Calu3 (cell line): ENCODE results near the gene EMX2. TPM values are rescaled to one million over a fixed set of nuclear protein-coding genes. Genes with fewer than 3 reads are reported as not detected.

Experiments used
- BruUV-seq: library from RNA; stranded (reverse); fragments of 400-500 nt; replicated peaks from 2 replicates; lab custom pipeline; 2021; lab: Mats Ljungman, UMichigan
- CTCF ChIA-PET: fragments of 300-600 bp; sonication (Branson Sonifier 250); formaldehyde crosslinking; loops from one replicate; lab custom pipeline; 2022; ENCODE audit warnings: antibody characterized with exemption; lab: Charles Lee
- DNase-seq: peaks from one replicate; pipeline ENCODE4 v3.0.0; 2022
- H3K27ac Mint-ChIP-seq: one replicate; pipeline ENCODE4 v1.8.0; 2022; ENCODE audit warnings: mixed read lengths; ENCODE audit not compliant: unreplicated experiment
- H3K27me3 Mint-ChIP-seq: one replicate; pipeline ENCODE4 v1.8.0; 2022; ENCODE audit warnings: mixed read lengths; ENCODE audit not compliant: unreplicated experiment
- H3K36me3 Mint-ChIP-seq: one replicate; pipeline ENCODE4 v1.8.0; 2022; ENCODE audit warnings: mild to moderate bottlenecking, moderate library complexity, mixed read lengths; ENCODE audit not compliant: insufficient read depth, unreplicated experiment
- H3K4me1 Mint-ChIP-seq: one replicate; pipeline ENCODE4 v1.8.0; 2022; ENCODE audit warnings: mild to moderate bottlenecking, low read depth, mixed read lengths; ENCODE audit not compliant: unreplicated experiment
- H3K4me3 Mint-ChIP-seq: one replicate; pipeline ENCODE4 v1.8.0; 2022; ENCODE audit warnings: mild to moderate bottlenecking, low read depth, moderate library complexity, mixed read lengths; ENCODE audit not compliant: unreplicated experiment
- H3K9me3 Mint-ChIP-seq: one replicate; pipeline ENCODE4 v1.8.0; 2022; ENCODE audit warnings: low read depth, mixed read lengths; ENCODE audit not compliant: unreplicated experiment
- intact Hi-C: fragments of 100-400 bp; cut with micrococcal nuclease; formaldehyde crosslinking; loops from one replicate; pipeline ENCODE4 v1.10.0; 2022; ENCODE audit not compliant: unreplicated experiment
- total RNA-seq: library from RNA; stranded (reverse); gene quantifications from 2 replicates; pipeline ENCODE4 v1.2.3, GENCODE V29; 2022
- TF ChIP-seq, protein P1 (sequence below): fragments of 200-600 bp; IDR thresholded peaks from one replicate; pipeline ENCODE4 v1.8.0; 2022; ENCODE audit warnings: antibody characterized with exemption; ENCODE audit not compliant: unreplicated experiment

EMX2 gene
- total RNA-seq, 1 experiment from 2014 or later = not detected

- DNase-seq = no peak
- BruUV-seq = no TSS peak
- CTCF ChIA-PET = no interaction called here
- Mint-ChIP-seq H3K4me3 (no peak overlapping the region), H3K4me1 (no peaks in the 10 kb centered on the region), H3K27me3 (peaks cover 57% of the 10 kb centered on the region), H3K27ac (no peak overlapping the region), H3K36me3 (no peaks in the 10 kb centered on the region), H3K9me3 (no peaks in the 10 kb centered on the region)
- intact Hi-C loops = no loop called here
- TF ChIP-seq, protein P1, sequence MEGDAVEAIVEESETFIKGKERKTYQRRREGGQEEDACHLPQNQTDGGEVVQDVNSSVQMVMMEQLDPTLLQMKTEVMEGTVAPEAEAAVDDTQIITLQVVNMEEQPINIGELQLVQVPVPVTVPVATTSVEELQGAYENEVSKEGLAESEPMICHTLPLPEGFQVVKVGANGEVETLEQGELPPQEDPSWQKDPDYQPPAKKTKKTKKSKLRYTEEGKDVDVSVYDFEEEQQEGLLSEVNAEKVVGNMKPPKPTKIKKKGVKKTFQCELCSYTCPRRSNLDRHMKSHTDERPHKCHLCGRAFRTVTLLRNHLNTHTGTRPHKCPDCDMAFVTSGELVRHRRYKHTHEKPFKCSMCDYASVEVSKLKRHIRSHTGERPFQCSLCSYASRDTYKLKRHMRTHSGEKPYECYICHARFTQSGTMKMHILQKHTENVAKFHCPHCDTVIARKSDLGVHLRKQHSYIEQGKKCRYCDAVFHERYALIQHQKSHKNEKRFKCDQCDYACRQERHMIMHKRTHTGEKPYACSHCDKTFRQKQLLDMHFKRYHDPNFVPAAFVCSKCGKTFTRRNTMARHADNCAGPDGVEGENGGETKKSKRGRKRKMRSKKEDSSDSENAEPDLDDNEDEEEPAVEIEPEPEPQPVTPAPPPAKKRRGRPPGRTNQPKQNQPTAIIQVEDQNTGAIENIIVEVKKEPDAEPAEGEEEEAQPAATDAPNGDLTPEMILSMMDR = no peak
Measured at GRCh38 chr10:117541405-117541908, 1.1 kb upstream of the EMX2 start.

DNA sequence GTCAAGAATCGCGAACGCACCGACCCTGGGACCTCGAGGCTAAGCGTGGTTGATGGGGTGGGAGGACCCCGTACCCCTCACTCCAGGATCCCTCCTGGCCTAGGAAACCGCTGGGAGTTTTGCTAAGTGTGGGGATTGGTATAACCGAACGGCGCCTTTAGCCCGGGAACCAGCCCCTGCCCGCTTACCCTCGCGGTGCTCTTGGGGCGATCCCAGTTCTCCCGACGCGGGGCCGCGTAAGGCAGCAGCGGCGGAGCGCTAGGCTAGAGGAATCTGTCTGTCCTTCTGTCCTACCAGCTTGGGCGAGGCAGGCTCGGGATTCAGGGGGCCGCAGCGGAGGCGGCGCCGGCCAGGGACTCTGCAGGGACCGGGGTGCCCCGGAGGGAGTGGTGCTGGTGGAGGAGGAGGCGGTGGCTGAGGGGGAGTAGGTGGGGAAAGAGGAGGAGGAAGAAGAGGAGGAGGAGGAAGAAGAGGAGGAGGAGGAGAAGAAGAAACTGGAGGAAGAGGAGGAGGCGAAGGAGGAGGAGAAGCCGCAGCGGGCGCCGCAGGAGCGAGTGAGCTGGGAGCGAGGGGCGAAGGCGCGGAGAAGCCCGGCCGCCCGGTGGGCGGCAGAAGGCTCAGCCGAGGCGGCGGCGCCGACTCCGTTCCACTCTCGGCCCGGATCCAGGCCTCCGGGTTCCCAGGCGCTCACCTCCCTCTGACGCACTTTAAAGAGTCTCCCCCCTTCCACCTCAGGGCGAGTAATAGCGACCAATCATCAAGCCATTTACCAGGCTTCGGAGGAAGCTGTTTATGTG, 439 bp upstream of the EMX2 start:
- intact Hi-C loops = no loop called here
- DNase-seq = no peak
- Mint-ChIP-seq H3K27ac (no peak overlapping the region), H3K4me3 (peak overlapping the region; percentile 50), H3K4me1 (no peaks in the 10 kb centered on the region), H3K27me3 (peaks cover 61% of the 10 kb centered on the region), H3K9me3 (no peaks in the 10 kb centered on the region), H3K36me3 (no peaks in the 10 kb centered on the region)
- CTCF ChIA-PET = interaction anchor here (1.2 kb wide), 1 partner anchor 803 kb away, joined by 3 read pairs; no protein-coding TSS in a partner anchor
- TF ChIP-seq, protein P1 = no peak
- BruUV-seq = no TSS peak

DNA sequence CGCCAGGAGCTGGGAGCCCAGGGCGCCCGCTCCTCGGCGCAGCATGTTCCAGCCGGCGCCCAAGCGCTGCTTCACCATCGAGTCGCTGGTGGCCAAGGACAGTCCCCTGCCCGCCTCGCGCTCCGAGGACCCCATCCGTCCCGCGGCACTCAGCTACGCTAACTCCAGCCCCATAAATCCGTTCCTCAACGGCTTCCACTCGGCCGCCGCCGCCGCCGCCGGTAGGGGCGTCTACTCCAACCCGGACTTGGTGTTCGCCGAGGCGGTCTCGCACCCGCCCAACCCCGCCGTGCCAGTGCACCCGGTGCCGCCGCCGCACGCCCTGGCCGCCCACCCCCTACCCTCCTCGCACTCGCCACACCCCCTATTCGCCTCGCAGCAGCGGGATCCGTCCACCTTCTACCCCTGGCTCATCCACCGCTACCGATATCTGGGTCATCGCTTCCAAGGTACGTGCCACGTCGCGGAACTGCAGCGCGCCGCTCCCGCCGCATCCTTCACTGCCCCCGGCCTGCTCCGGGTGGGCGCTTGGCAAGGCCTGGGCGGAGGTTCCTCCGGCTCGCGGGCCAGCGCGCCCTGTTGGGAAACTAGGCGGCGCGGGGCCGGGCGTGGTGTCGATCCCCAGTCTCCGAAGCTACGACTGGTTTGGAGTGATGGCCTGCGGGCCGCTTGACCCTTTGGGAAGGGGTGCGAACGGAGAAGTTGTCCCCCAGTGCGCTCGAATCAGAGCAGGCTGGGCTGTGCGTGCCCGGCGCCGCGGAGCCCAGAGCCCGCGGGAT, 868 bp downstream of the EMX2 start:
- intact Hi-C loops = no loop called here
- H3K9me3 Mint-ChIP-seq = no peaks in the 10 kb centered on the region
- TF ChIP-seq, protein P1 = no peak

DNA sequence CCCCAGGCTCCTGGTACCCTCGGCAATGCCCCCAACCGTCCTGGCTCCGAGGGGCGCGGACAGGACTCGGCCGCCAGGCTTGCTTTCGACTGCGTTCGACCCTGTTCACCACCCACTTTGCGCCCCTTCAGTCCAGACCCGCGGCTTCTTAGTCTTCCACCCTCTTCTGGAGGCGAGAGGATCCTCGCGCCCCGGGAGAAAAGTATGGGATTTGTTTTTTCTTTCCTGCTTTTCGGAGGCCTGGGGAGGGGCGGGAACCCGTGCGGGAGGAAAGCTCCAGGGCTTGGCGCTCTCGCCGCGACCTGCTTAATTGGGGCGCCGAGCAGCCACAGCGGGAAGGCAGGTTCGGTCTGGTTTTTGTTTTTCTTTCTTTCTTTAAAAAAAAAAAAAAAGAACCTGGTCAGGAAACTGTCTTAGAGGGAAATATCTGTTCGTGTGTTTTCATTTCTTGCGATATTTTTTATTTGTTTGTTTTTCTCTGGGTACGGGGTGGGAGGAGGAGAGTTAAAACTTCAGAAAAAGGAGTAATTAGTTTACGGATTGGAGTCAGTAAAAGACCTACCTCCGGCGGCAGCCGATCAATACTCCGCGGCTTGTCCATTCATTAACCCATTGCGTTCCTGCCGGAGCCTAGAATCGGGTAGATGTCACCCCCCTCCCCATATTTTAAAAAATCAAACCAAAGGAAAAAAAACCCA, 1.6 kb downstream of the EMX2 start:
- H3K27ac Mint-ChIP-seq = no peak overlapping the region
- no peaks in the 10 kb centered on the region for H3K36me3 Mint-ChIP-seq
- no peaks in the 10 kb centered on the region for H3K4me1 Mint-ChIP-seq
- no TSS peak for BruUV-seq
- H3K27me3 Mint-ChIP-seq = peaks cover 81% of the 10 kb centered on the region
- peak overlapping the region; percentile 50 for H3K4me3 Mint-ChIP-seq
- CTCF ChIA-PET = interaction anchor here (0.7 kb wide), 1 partner anchor 321 kb away, joined by 3 read pairs; no protein-coding TSS in a partner anchor
- DNase-seq = no peak
- intact Hi-C loops = no loop called here
- H3K9me3 Mint-ChIP-seq = no peaks in the 10 kb centered on the region
- TF ChIP-seq, protein P1 = no peak

More for the DNA sequence above, 868 bp downstream of the EMX2 start:
- Mint-ChIP-seq H3K36me3 (no peaks in the 10 kb centered on the region), H3K27ac (no peak overlapping the region), H3K4me3 (peak overlapping the region; percentile 50), H3K4me1 (no peaks in the 10 kb centered on the region), H3K27me3 (peaks cover 74% of the 10 kb centered on the region)
- DNase-seq = peak; percentile 15
- CTCF ChIA-PET = interaction anchor here (0.6 to 1.2 kb wide), 4 partner anchors 38 to 802 kb away, joined by 3 to 6 read pairs (median 3); no protein-coding TSS in a partner anchor
- BruUV-seq = no TSS peak
